IMR-90 (cell line): Measurements from ENCODE around the gene KLHL6. TPM values are rescaled to one million over a fixed set of nuclear protein-coding genes. Genes with fewer than 3 reads are reported as not detected.

Source experiments
- ATAC-seq: fragments of 200-7000 bp; cut with Tn5 transposase; 2 replicates; pipeline ENCODE4 v1.9.1; 2020; ENCODE audit warnings: low read depth, mild to moderate bottlenecking, moderate library complexity
- BruUV-seq: library from RNA; stranded (reverse); fragments of 400-500 nt; replicated peaks from 2 replicates; lab custom pipeline; 2021; lab: Mats Ljungman, UMichigan
- CTCF ChIA-PET: fragments of 300-600 bp; formaldehyde crosslinking; extraction: SDS; loops from one replicate; lab custom pipeline; 2021; ENCODE audit warnings: antibody characterized with exemption; lab: Yijun Ruan, JAX
- POLR2A ChIA-PET: fragments of 300-600 bp; sonication (Branson Sonifier 250); formaldehyde crosslinking; loops from one replicate; lab custom pipeline; 2022; ENCODE audit warnings: antibody characterized with exemption; ENCODE audit not compliant: unreplicated experiment; lab: Charles Lee
- DNase-seq: peaks from one replicate; pipeline ENCODE4 v3.0.0; 2013
- H2AFZ ChIP-seq: replicated peaks from 2 replicates; pipeline ENCODE3; 2013; ENCODE audit warnings: low read length, mild to moderate bottlenecking; ENCODE audit not compliant: poor library complexity
- H2AK5ac ChIP-seq: 2 replicates; pipeline ENCODE4 v1.6.1; 2013; ENCODE audit warnings: low read depth, low read length, inconsistent platforms
- H2AK9ac ChIP-seq: replicated peaks from 2 replicates; pipeline ENCODE3; 2013; ENCODE audit warnings: mild to moderate bottlenecking, low read depth, low read length, moderate library complexity; ENCODE audit not compliant: poor library complexity
- H2BK120ac ChIP-seq: 2 replicates; pipeline ENCODE4 v1.6.1; 2013; ENCODE audit warnings: low read depth, low read length, inconsistent platforms
- H2BK15ac ChIP-seq: 3 replicates; pipeline ENCODE4 v1.6.1; 2013; ENCODE audit warnings: low read depth, low read length, inconsistent platforms
- H2BK20ac ChIP-seq: 2 replicates; pipeline ENCODE4 v1.6.1; 2013; ENCODE audit warnings: low read depth, mild to moderate bottlenecking, inconsistent platforms, low read length, moderate library complexity
- H2BK5ac ChIP-seq: 2 replicates; pipeline ENCODE4 v1.6.1; 2013; ENCODE audit warnings: mild to moderate bottlenecking, low read depth, low read length, inconsistent platforms; ENCODE audit not compliant: poor library complexity, severe bottlenecking
- H3K14ac ChIP-seq: replicated peaks from 2 replicates; pipeline ENCODE4 v1.6.1; 2013; ENCODE audit warnings: low read depth, low read length, inconsistent platforms
- H3K18ac ChIP-seq: 2 replicates; pipeline ENCODE4 v1.6.1; 2013; ENCODE audit warnings: low read depth, low read length, control low read depth
- H3K23ac ChIP-seq: 2 replicates; pipeline ENCODE4 v1.6.1; 2013; ENCODE audit warnings: low read depth, low read length, inconsistent platforms
- H3K27ac ChIP-seq: 2 replicates; pipeline ENCODE4 v1.5.1; 2013; ENCODE audit warnings: mild to moderate bottlenecking, control low read depth, low read length; ENCODE audit not compliant: insufficient read depth
- H3K27me3 ChIP-seq: 2 replicates; pipeline ENCODE4 v1.6.1; 2013; ENCODE audit warnings: low read length; ENCODE audit not compliant: control insufficient read depth, insufficient read depth
- H3K36me3 ChIP-seq: 2 replicates; pipeline ENCODE4 v1.6.1; 2013; ENCODE audit warnings: low read length, mixed read lengths; ENCODE audit not compliant: control insufficient read depth, insufficient read depth
- H3K4ac ChIP-seq: 2 replicates; pipeline ENCODE4 v1.6.1; 2013; ENCODE audit warnings: low read depth, low read length, inconsistent platforms
- H3K4me1 ChIP-seq: 2 replicates; pipeline ENCODE4 v1.6.1; 2013; ENCODE audit warnings: low read length, mixed read lengths; ENCODE audit not compliant: control insufficient read depth, insufficient read depth
- H3K4me2 ChIP-seq: 2 replicates; pipeline ENCODE4 v1.6.1; 2013; ENCODE audit warnings: low read depth, mild to moderate bottlenecking, control low read depth, low read length, moderate library complexity
- H3K4me3 ChIP-seq: 2 replicates; pipeline ENCODE4 v1.5.1; 2013; ENCODE audit warnings: low read depth, mild to moderate bottlenecking, control low read depth, low read length, moderate library complexity; ENCODE audit not compliant: insufficient read depth
- H3K56ac ChIP-seq: 2 replicates; pipeline ENCODE4 v1.6.1; 2013; ENCODE audit warnings: low read length, inconsistent platforms; ENCODE audit not compliant: insufficient read depth; ENCODE audit errors: extremely low read depth
- H3K79me1 ChIP-seq, 2 experiments: 2 replicates each; pipeline ENCODE4 v1.6.1; 2013; ENCODE audit warnings: low read length in 2 of 2, inconsistent platforms in 1 of 2, low read depth in 1 of 2
- H3K9ac ChIP-seq: 2 replicates; pipeline ENCODE4 v1.6.1; 2013; ENCODE audit warnings: low read depth, low read length, control low read depth
- H3K9me1 ChIP-seq: 2 replicates; pipeline ENCODE4 v1.6.1; 2013; ENCODE audit warnings: low read length, inconsistent platforms; ENCODE audit not compliant: insufficient read depth
- H3K9me3 ChIP-seq: 2 replicates; pipeline ENCODE4 v1.6.1; 2013; ENCODE audit warnings: low read length; ENCODE audit not compliant: control insufficient read depth, insufficient read depth
- H4K20me1 ChIP-seq: 2 replicates; pipeline ENCODE4 v1.6.1; 2013; ENCODE audit warnings: low read length, inconsistent platforms; ENCODE audit not compliant: insufficient read depth
- H4K5ac ChIP-seq: 2 replicates; pipeline ENCODE4 v1.6.1; 2013; ENCODE audit warnings: mild to moderate bottlenecking, low read depth, low read length, control low read depth
- H4K8ac ChIP-seq, 2 experiments: 2 replicates each; pipeline ENCODE4 v1.6.1; 2013; ENCODE audit warnings: low read depth in 2 of 2, low read length in 2 of 2, control low read depth in 1 of 2, inconsistent platforms in 1 of 2
- H4K91ac ChIP-seq: 2 replicates; pipeline ENCODE4 v1.6.1; 2013; ENCODE audit warnings: low read depth, low read length, inconsistent platforms; ENCODE audit not compliant: insufficient read depth
- CHD1 ChIP-seq: IDR thresholded peaks from 2 replicates; pipeline ENCODE4 v1.6.1; 2012; ENCODE audit warnings: low read depth, low read length, improper control_type of control experiment
- CTCF ChIP-seq: conservative IDR thresholded peaks from 2 replicates; pipeline ENCODE4 v1.5.1; 2012; ENCODE audit warnings: mild to moderate bottlenecking, low read depth, low read length, improper control_type of control experiment
- MAFK ChIP-seq: IDR thresholded peaks from 2 replicates; pipeline ENCODE4 v1.6.1; 2012; ENCODE audit warnings: low read depth, low read length, improper control_type of control experiment
- MAZ ChIP-seq: IDR thresholded peaks from 2 replicates; pipeline ENCODE4 v1.6.1; 2012; ENCODE audit warnings: low read depth, mild to moderate bottlenecking, low read length, improper control_type of control experiment, moderate library complexity, borderline replicate concordance
- MXI1 ChIP-seq: IDR thresholded peaks from 2 replicates; pipeline ENCODE4 v1.6.1; 2012; ENCODE audit warnings: low read depth, mild to moderate bottlenecking, low read length, moderate library complexity, borderline replicate concordance
- NFE2L2 ChIP-seq: fragments of 150-350 bp; IDR thresholded peaks from 2 replicates; pipeline ENCODE4 v1.6.1; 2016; ENCODE audit warnings: low read depth, mild to moderate bottlenecking, low read length
- SMC3 ChIP-seq: fragments of 150-350 bp; IDR thresholded peaks from 2 replicates; pipeline ENCODE4 v1.6.1; 2016; ENCODE audit warnings: low read depth, mild to moderate bottlenecking, antibody characterized with exemption, low read length, moderate library complexity
- USF2 ChIP-seq: fragments of 150-350 bp; IDR thresholded peaks from 2 replicates; pipeline ENCODE4 v1.6.1; 2017; ENCODE audit warnings: mild to moderate bottlenecking, antibody characterized with exemption, low read length, low read depth
- WGBS, 2 experiments: methylation state at CpG; one replicate each; pipeline versions ENCODE4 v1.1.5 to v1.1.7; 2013; ENCODE audit warnings: missing lambda C conversion rate in 2 of 2; ENCODE audit not compliant: insufficient read length in 1 of 2; ENCODE audit errors: extremely low coverage in 2 of 2; 5-methylcytosine and 5-hydroxymethylcytosine counted together
- dilution Hi-C: fragments of 300-500 bp; cut with HindIII; formaldehyde crosslinking; loops from one replicate; pipeline ENCODE4 v1.14.3; 2018; ENCODE audit warnings: low sequenced_read_pairs; ENCODE audit not compliant: unreplicated experiment
- in situ Hi-C: fragments of 300-500 bp; cut with MboI; formaldehyde crosslinking; loops from 3 replicates; pipeline ENCODE4 v1.14.3; 2019; ENCODE audit warnings: low sequenced_read_pairs, inconsistent platforms, mixed read lengths
- intact Hi-C: fragments of 100-400 bp; cut with micrococcal nuclease; formaldehyde crosslinking; loops from 2 replicates; pipeline ENCODE4 v1.10.0; 2022
- polyA plus RNA-seq, 3 experiments: library from polyadenylated mRNA; depleted of rRNA; stranded (reverse); fragments of >200 nt; gene quantifications; 2 replicates each; pipeline ENCODE4 v1.2.3, GENCODE V29; 2012; ENCODE audit warnings: low replicate concordance in 1 of 3
- total RNA-seq: library from RNA; depleted of rRNA; stranded (reverse); fragments of >200 nt; gene quantifications from 2 replicates; pipeline ENCODE4 v1.2.3, GENCODE V29; 2012

KLHL6 gene
- total and polyA plus RNA-seq, 2 of the 4 experiments (the other 2 are of a cell fraction): not detected

- CTCF ChIA-PET: no interaction called here
- intact Hi-C loops: no loop called here
Observed at GRCh38 chr3:183489455-183490210, 65.9 kb downstream of the KLHL6 start.

More at GRCh38 chr3:183489455-183490210, 65.9 kb downstream of the KLHL6 start:
- no peak for TF ChIP-seq MXI1
- no peak for TF ChIP-seq USF2
- no peak for TF ChIP-seq CTCF
- no peak for TF ChIP-seq SMC3
- no peak for TF ChIP-seq CHD1
- peak; percentile 75 for TF ChIP-seq MAFK
- no peak for TF ChIP-seq MAZ
- TF ChIP-seq NFE2L2: peak; percentile 42; the same call in 1 of the 2 replicates
- no peaks in the 10 kb centered on the region for H3K36me3 ChIP-seq
- WGBS, 2 experiments: no CpG with 5 or more reads among the region's 6 CpGs
- no peak overlapping the region for H3K4me3 ChIP-seq
- no TSS peak for BruUV-seq
- H3K27me3 ChIP-seq: peaks cover 18% of the 10 kb centered on the region
- no peaks in the 10 kb centered on the region for H3K9me1 ChIP-seq
- H3K4ac ChIP-seq: no peak overlapping the region
- H2BK120ac ChIP-seq: no peak overlapping the region
- no peak overlapping the region for H3K56ac ChIP-seq
- no peaks in the 10 kb centered on the region for H4K20me1 ChIP-seq
- no peak overlapping the region for H3K14ac ChIP-seq
- no peaks in the 10 kb centered on the region for H3K9me3 ChIP-seq
- ATAC-seq (peak; percentile 87), DNase-seq (peak; percentile 43)
- no peak overlapping the region for H2AK9ac ChIP-seq
- H2AK5ac ChIP-seq: no peak overlapping the region
- no peak overlapping the region for H3K27ac ChIP-seq
- H2BK15ac ChIP-seq: no peak overlapping the region
- no peak overlapping the region for H3K23ac ChIP-seq
- dilution Hi-C loops (no loop called here), in situ Hi-C loops (no loop called here)
- POLR2A ChIA-PET: no interaction called here
- H4K8ac ChIP-seq: no peak overlapping the region
- H4K5ac ChIP-seq: no peak overlapping the region
- no peak overlapping the region for H2BK5ac ChIP-seq
- no peaks in the 10 kb centered on the region for H3K79me1 ChIP-seq
- no peak overlapping the region for H2BK20ac ChIP-seq
- H3K9ac ChIP-seq: no peak overlapping the region
- H2AFZ ChIP-seq: no peak overlapping the region
- peaks cover 5% of the 10 kb centered on the region for H3K4me1 ChIP-seq
- no peak overlapping the region for H3K4me2 ChIP-seq
- no peak overlapping the region for H3K18ac ChIP-seq
- H4K91ac ChIP-seq: no peak overlapping the region
